ENCODE measurements around the gene COG8.

GRCh38 chr16:69322343-69322742 is 17.0 kb downstream of the COG8 start:
- TF ChIP-seq CTCF (IDR thresholded peaks at IDR 0.05; ENCODE audit: low read depth, low read length, missing input control) (no peak), YY1 (IDR thresholded peaks at IDR 0.05) (no peak), GABPA (IDR thresholded peaks at IDR 0.05 in 1 of 2, conservative IDR thresholded peaks at IDR 0.05 in 1 of 2) (no peak), FOXA1 (IDR thresholded peaks at IDR 0.05) (no peak), JUND (IDR thresholded peaks at IDR 0.05) (no peak), EGR1 (IDR thresholded peaks at IDR 0.05; ENCODE audit: low read depth in 2 of 2) (no peak), RAD21 (IDR thresholded peaks at IDR 0.05) (no peak), SP1 (IDR thresholded peaks at IDR 0.05) (no peak)
- TF ChIP-seq, protein P1, sequence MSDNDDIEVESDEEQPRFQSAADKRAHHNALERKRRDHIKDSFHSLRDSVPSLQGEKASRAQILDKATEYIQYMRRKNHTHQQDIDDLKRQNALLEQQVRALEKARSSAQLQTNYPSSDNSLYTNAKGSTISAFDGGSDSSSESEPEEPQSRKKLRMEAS (IDR thresholded peaks at IDR 0.05), result no peak
- TF ChIP-seq, protein P2, sequence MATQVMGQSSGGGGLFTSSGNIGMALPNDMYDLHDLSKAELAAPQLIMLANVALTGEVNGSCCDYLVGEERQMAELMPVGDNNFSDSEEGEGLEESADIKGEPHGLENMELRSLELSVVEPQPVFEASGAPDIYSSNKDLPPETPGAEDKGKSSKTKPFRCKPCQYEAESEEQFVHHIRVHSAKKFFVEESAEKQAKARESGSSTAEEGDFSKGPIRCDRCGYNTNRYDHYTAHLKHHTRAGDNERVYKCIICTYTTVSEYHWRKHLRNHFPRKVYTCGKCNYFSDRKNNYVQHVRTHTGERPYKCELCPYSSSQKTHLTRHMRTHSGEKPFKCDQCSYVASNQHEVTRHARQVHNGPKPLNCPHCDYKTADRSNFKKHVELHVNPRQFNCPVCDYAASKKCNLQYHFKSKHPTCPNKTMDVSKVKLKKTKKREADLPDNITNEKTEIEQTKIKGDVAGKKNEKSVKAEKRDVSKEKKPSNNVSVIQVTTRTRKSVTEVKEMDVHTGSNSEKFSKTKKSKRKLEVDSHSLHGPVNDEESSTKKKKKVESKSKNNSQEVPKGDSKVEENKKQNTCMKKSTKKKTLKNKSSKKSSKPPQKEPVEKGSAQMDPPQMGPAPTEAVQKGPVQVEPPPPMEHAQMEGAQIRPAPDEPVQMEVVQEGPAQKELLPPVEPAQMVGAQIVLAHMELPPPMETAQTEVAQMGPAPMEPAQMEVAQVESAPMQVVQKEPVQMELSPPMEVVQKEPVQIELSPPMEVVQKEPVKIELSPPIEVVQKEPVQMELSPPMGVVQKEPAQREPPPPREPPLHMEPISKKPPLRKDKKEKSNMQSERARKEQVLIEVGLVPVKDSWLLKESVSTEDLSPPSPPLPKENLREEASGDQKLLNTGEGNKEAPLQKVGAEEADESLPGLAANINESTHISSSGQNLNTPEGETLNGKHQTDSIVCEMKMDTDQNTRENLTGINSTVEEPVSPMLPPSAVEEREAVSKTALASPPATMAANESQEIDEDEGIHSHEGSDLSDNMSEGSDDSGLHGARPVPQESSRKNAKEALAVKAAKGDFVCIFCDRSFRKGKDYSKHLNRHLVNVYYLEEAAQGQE (IDR thresholded peaks at IDR 0.05), result no peak
